ENCODE measurements around the gene NHERF1. TPM values are rescaled to one million over a fixed set of nuclear protein-coding genes. Genes with fewer than 3 reads are reported as not detected.

The NHERF1 gene
- total and polyA plus RNA-seq, 4 donors = 18.3 to 58.2 (median 28.1) TPM

GRCh38 chr17:74734256-74734655 is 14.2 kb upstream of the NHERF1 start:
- TF ChIP-seq CTCF (IDR thresholded peaks at IDR 0.05; ENCODE audit: control extremely low read depth, extremely low read depth) = no peak
- peaks cover 0 to 17% (median 3%) of the 10 kb centered on the region in 3 donors for H3K27me3 ChIP-seq (ENCODE audit: control insufficient read depth in 3 of 3, insufficient read depth in 3 of 3, low read length in 2 of 3)

GRCh38 chr17:74736513-74737298 is 11.7 kb upstream of the NHERF1 start, which contains the start of gene RAB37:
Gene RAB37 (plus strand): TSS chr17:74737256. CDS start chr17:74737273, 17 bp downstream.
- Histone ChIP-seq H3K4me1 (ENCODE audit: control insufficient read depth in 5 of 5, insufficient read depth in 5 of 5, low read length in 5 of 5) (peaks cover 0 to 35% (median 8%) of the 10 kb centered on the region in 5 donors), H3K9me3 (ENCODE audit: control insufficient read depth in 4 of 4, insufficient read depth in 3 of 4, low read length in 3 of 4) (no peaks in the 10 kb centered on the region), H3K4me3 (no peak within 1 kb of the TSS), H3K9ac (ENCODE audit: insufficient read depth in 1 of 2, low read length in 2 of 2) (no peak within 1 kb of the TSS), H3K27me3 (ENCODE audit: control insufficient read depth in 3 of 3, insufficient read depth in 3 of 3, low read length in 2 of 3) (peaks cover 0 to 24% (median 3%) of the 10 kb centered on the region in 3 donors), H3K27ac (ENCODE audit: low read depth in 1 of 2, low read length in 1 of 2) (peak within 1 kb of the TSS in 1 of 2 donors; percentile 5), H3K36me3 (ENCODE audit: control insufficient read depth in 4 of 4, insufficient read depth in 4 of 4, low read length in 4 of 4) (no peaks in the 10 kb centered on the region)
- ATAC-seq (ENCODE audit: insufficient read depth, low FRiP score) (no peak), DNase-seq (peak; percentile 34 to 63 (median 36))
- WGBS, 2 donors = 1 to 2% methylated on average over 49 to 67 of the region's 67 CpGs
- peak; percentile 32 for TF ChIP-seq CTCF (IDR thresholded peaks at IDR 0.05; ENCODE audit: control extremely low read depth, extremely low read depth)

More at GRCh38 chr17:74734256-74734655, 14.2 kb upstream of the NHERF1 start:
- no peak overlapping the region for H3K9ac ChIP-seq (ENCODE audit: insufficient read depth in 1 of 2, low read length in 2 of 2)
- ATAC-seq (ENCODE audit: insufficient read depth, low FRiP score) (no peak), DNase-seq (no peak)
- H3K4me3 ChIP-seq = no peak overlapping the region
- no peaks in the 10 kb centered on the region for H3K9me3 ChIP-seq (ENCODE audit: control insufficient read depth in 4 of 4, insufficient read depth in 3 of 4, low read length in 3 of 4)
- WGBS, 2 donors = 91 to 98% methylated on average over 3 of the region's 3 CpGs
- H3K36me3 ChIP-seq (ENCODE audit: control insufficient read depth in 4 of 4, insufficient read depth in 4 of 4, low read length in 4 of 4) = no peaks in the 10 kb centered on the region
- H3K27ac ChIP-seq (ENCODE audit: low read depth in 1 of 2, low read length in 1 of 2) = no peak overlapping the region
- H3K4me1 ChIP-seq (ENCODE audit: control insufficient read depth in 5 of 5, insufficient read depth in 5 of 5, low read length in 5 of 5) = peaks cover 0 to 30% (median 7%) of the 10 kb centered on the region in 5 donors

- Histone ChIP-seq H3K27me3 (ENCODE audit: control insufficient read depth in 3 of 3, insufficient read depth in 3 of 3, low read length in 2 of 3) (peaks cover 0 to 26% (median 3%) of the 10 kb centered on the region in 3 donors), H3K27ac (ENCODE audit: low read depth in 1 of 2, low read length in 1 of 2) (peak overlapping the region in 1 of 2 donors; percentile 5), H3K4me1 (ENCODE audit: control insufficient read depth in 5 of 5, insufficient read depth in 5 of 5, low read length in 5 of 5) (peaks cover 0 to 42% (median 8%) of the 10 kb centered on the region in 5 donors), H3K36me3 (ENCODE audit: control insufficient read depth in 4 of 4, insufficient read depth in 4 of 4, low read length in 4 of 4) (no peaks in the 10 kb centered on the region), H3K9ac (ENCODE audit: insufficient read depth in 1 of 2, low read length in 2 of 2) (no peak overlapping the region), H3K4me3 (no peak overlapping the region), H3K9me3 (ENCODE audit: control insufficient read depth in 4 of 4, insufficient read depth in 3 of 4, low read length in 3 of 4) (no peaks in the 10 kb centered on the region)
- DNase-seq = peak; percentile 67 to 76 (median 68)
- TF ChIP-seq CTCF (IDR thresholded peaks at IDR 0.05; ENCODE audit: control extremely low read depth, extremely low read depth) = peak; percentile 15
- ATAC-seq (ENCODE audit: insufficient read depth, low FRiP score) = no peak
- WGBS, 2 donors = 1 to 3% methylated on average over 38 of the region's 38 CpGs
Measured at GRCh38 chr17:74737299-74738050, 11.0 kb upstream of the NHERF1 start.

Measured in lung (tissue), 12 donors.